ENCODE results near the gene ADGRF3. TPM values are rescaled to one million over a fixed set of nuclear protein-coding genes. Genes with fewer than 3 reads are reported as not detected.

Gene ADGRF3
- total and polyA plus RNA-seq, 2 of the 8 experiments (the other 6 are each of a cell fraction or from before 2014, with no cell fraction given), result 0.54 to 0.69 TPM

DNA sequence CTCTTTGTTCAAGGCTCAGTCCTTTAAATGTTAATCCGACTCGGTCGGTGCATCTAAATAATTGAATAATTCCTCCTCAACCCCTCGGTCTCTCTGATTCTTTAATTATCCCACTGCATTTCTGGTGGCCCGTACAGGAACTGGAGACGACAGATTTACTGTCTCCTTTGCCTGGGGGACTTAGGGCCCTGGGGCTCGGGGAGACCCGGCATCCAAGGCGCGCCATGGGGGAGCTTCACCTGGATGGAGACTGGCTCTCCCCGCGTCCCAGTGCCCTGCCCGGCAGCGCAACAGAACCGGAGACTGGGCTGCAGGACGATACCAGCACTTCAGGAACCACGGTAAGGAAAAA lies 48.3 kb downstream of the ADGRF3 start:
- H2AFZ ChIP-seq (ENCODE audit: low read length), result peak overlapping the region; percentile 76; the same call in 1 of the 2 replicates
- H3K23me2 ChIP-seq (ENCODE audit: low read depth, low read length), result peaks cover 14% of the 10 kb centered on the region
- TF ChIP-seq GTF2F1 (IDR thresholded peaks at IDR 0.05; ENCODE audit: borderline replicate concordance, low read depth, low read length) (no peak), BCL11A (IDR thresholded peaks at IDR 0.05; ENCODE audit: low read depth in 2 of 2, low read length in 2 of 2) (no peak), ZNF274 (IDR thresholded peaks at IDR 0.05; ENCODE audit: borderline replicate concordance, extremely low read depth, low read length) (no peak), TCF12 (IDR thresholded peaks at IDR 0.05; ENCODE audit: low read depth, low read length) (no peak), CTBP2 (IDR thresholded peaks at IDR 0.05; ENCODE audit: borderline replicate concordance, insufficient read depth, insufficient read length, low read length) (no peak), FOSL1 (IDR thresholded peaks at IDR 0.05; ENCODE audit: insufficient read depth, low read depth, low read length) (0 out of 2 replicates have a peak, but pooled peaks have one; percentile 15), SIX5 (IDR thresholded peaks at IDR 0.05; ENCODE audit: low read depth, low read length) (no peak), RXRA (IDR thresholded peaks at IDR 0.05; ENCODE audit: insufficient read depth, low read depth, low read length) (no peak), TBP (IDR thresholded peaks at IDR 0.05; ENCODE audit: low read depth, low read length) (no peak), SIN3A (conservative IDR thresholded peaks at IDR 0.05 in 1 of 2, IDR thresholded peaks at IDR 0.05 in 1 of 2; ENCODE audit: low read depth in 1 of 2, low read length in 2 of 2) (0 out of 4 replicates have a peak, but pooled peaks of 1 of the 2 experiments have one; percentile 4), CBX5 (IDR thresholded peaks at IDR 0.05; ENCODE audit: low read depth, low read length) (no peak)
- TF ChIP-seq, protein P1, sequence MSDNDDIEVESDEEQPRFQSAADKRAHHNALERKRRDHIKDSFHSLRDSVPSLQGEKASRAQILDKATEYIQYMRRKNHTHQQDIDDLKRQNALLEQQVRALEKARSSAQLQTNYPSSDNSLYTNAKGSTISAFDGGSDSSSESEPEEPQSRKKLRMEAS (IDR thresholded peaks at IDR 0.05), result no peak
- no peak overlapping the region for H3K4ac ChIP-seq (replicated peaks; ENCODE audit: insufficient read length, low read depth, low read length)
- no peaks in the 10 kb centered on the region for H4K20me1 ChIP-seq (replicated peaks in 1 of 2; ENCODE audit: control insufficient read depth in 1 of 2, insufficient read depth in 2 of 2, low read length in 2 of 2)
- peak overlapping the region; percentile 47 to 78 (median 70) for H3K4me3 ChIP-seq (ENCODE audit: extremely low read depth in 1 of 4, insufficient read depth in 2 of 4, low read depth in 3 of 4, low read length in 4 of 4)
- no peaks in the 10 kb centered on the region for H3K27me3 ChIP-seq (replicated peaks in 1 of 4; ENCODE audit: control insufficient read depth in 3 of 4, extremely low read depth in 1 of 4, insufficient read depth in 3 of 4, low read length in 3 of 4)
- H3K9ac ChIP-seq (replicated peaks in 1 of 4; ENCODE audit: extremely low read depth in 1 of 4, low read depth in 3 of 4, low read length in 3 of 4), result peak overlapping the region in 3 of 4 experiments; percentile 58 to 81 (median 77); a peak in 3 of 7 replicates
- H2BK15ac ChIP-seq (ENCODE audit: low read length), result no peak overlapping the region; the same call in 1 of the 2 replicates
- no peak overlapping the region for H3K56ac ChIP-seq (replicated peaks; ENCODE audit: insufficient read length, low read depth, low read length)
- H2AK5ac ChIP-seq (ENCODE audit: low read depth, low read length), result no peak overlapping the region
- H2BK20ac ChIP-seq (ENCODE audit: low read length), result no peak overlapping the region
- WGBS, 2 experiments (ENCODE audit: extremely low coverage in 1 of 2, insufficient coverage in 1 of 2, insufficient read length in 1 of 2, insufficient replicate concordance in 2 of 2, low coverage in 1 of 2, low lambda C conversion rate in 2 of 2, missing lambda C conversion rate in 1 of 2), result 2% methylated on average over 15 of the region's 17 CpGs; no CpG with 5 or more reads in 1 of the 2 experiments
- FAIRE-seq, result no peak
- H3K79me1 ChIP-seq (ENCODE audit: low read depth, low read length), result no peaks in the 10 kb centered on the region
- ChIA-PET CTCF (ENCODE audit: partially characterized antibody) (interaction anchor here (0.6 to 2.2 kb wide), 8 partner anchors 16 to 718 kb away, joined by 3 to 8 read pairs (median 4); no protein-coding TSS in a partner anchor), POLR2A (ENCODE audit: partially characterized antibody) (interaction anchor here (0.7 to 4.4 kb wide), 9 partner anchors 9 to 125 kb away, joined by 3 to 37 read pairs (median 5); partner anchors contain the start of genes HADHA and HADHB)
- peaks cover 10 to 17% (median 11%) of the 10 kb centered on the region in 4 experiments for H3K4me1 ChIP-seq (replicated peaks in 1 of 4; ENCODE audit: control insufficient read depth in 3 of 4, insufficient read depth in 4 of 4, low read length in 3 of 4)
- H3K36me3 ChIP-seq (ENCODE audit: control insufficient read depth in 2 of 4, insufficient read depth in 4 of 4, low read length in 3 of 4), result no peaks in the 10 kb centered on the region
- H3K23ac ChIP-seq (ENCODE audit: insufficient read length), result no peak overlapping the region
- peak overlapping the region; percentile 76 for H4K5ac ChIP-seq (ENCODE audit: insufficient read length, low read depth, low read length)
- no peaks in the 10 kb centered on the region for H3K9me3 ChIP-seq (ENCODE audit: insufficient read depth in 2 of 2, low read depth in 1 of 2, low read length in 1 of 2)
- H3K27ac ChIP-seq (ENCODE audit: low read depth, low read length), result peak overlapping the region; percentile 91
- H3K79me2 ChIP-seq (ENCODE audit: control insufficient read depth in 1 of 2, insufficient read depth in 2 of 2, low read length in 2 of 2), result peaks cover 0 to 12% of the 10 kb centered on the region in 2 experiments; a peak in 2 of 4 replicates
- peak overlapping the region; percentile 97 for H3K18ac ChIP-seq (ENCODE audit: extremely low read depth, low read length)
- H2BK5ac ChIP-seq (ENCODE audit: low read depth, low read length), result peak overlapping the region; percentile 99
- H2BK12ac ChIP-seq (ENCODE audit: low read depth, low read length), result peak overlapping the region; percentile 87; the same call in 1 of the 2 replicates
- no peak overlapping the region for H3K14ac ChIP-seq (ENCODE audit: insufficient read length)
- peak overlapping the region; percentile 84 for H4K91ac ChIP-seq (replicated peaks; ENCODE audit: insufficient read length, low read length)
- DNase-seq (ENCODE audit: low read depth in 1 of 2, low spot score in 2 of 2), result no peak
- H3K4me2 ChIP-seq (ENCODE audit: insufficient read depth in 1 of 2, low read depth in 2 of 2, low read length in 2 of 2), result peak overlapping the region; percentile 88 to 99
- H2BK120ac ChIP-seq (replicated peaks; ENCODE audit: low read depth, low read length), result peak overlapping the region; percentile 19
- peak overlapping the region; percentile 81; the same call in 1 of the 2 replicates for H4K8ac ChIP-seq (ENCODE audit: extremely low read depth, insufficient read depth, low read length)
